ENCODE measurements around the gene SH3GLB1.

SH3GLB1 gene

GRCh38 chr1:86713477-86713876 is 9.1 kb downstream of the SH3GLB1 start:
- TF ChIP-seq GATA3 (IDR thresholded peaks at IDR 0.05; ENCODE audit: low read depth, low read length) (no peak), GATA2 (IDR thresholded peaks at IDR 0.05; ENCODE audit: low read depth, low read length) (no peak)

- TF ChIP-seq GATA3 (IDR thresholded peaks at IDR 0.05; ENCODE audit: low read depth, low read length) (no peak), GATA2 (IDR thresholded peaks at IDR 0.05; ENCODE audit: low read depth, low read length) (no peak)
These were observed 9.8 kb downstream of the SH3GLB1 start for GRCh38 chr1:86714159-86714558.

GRCh38 chr1:86714561-86715244 is 10.3 kb downstream of the SH3GLB1 start:
- no peak for TF ChIP-seq GATA3 (IDR thresholded peaks at IDR 0.05; ENCODE audit: low read depth, low read length)
- no peak for TF ChIP-seq GATA2 (IDR thresholded peaks at IDR 0.05; ENCODE audit: low read depth, low read length)

GRCh38 chr1:86718786-86719185 is 14.4 kb downstream of the SH3GLB1 start:
- no peak for TF ChIP-seq GATA2 (IDR thresholded peaks at IDR 0.05; ENCODE audit: low read depth, low read length)
- no peak for TF ChIP-seq GATA3 (IDR thresholded peaks at IDR 0.05; ENCODE audit: low read depth, low read length)

GRCh38 chr1:86731416-86731815 is 27.0 kb downstream of the SH3GLB1 start:
- no peak for TF ChIP-seq GATA3 (IDR thresholded peaks at IDR 0.05; ENCODE audit: low read depth, low read length)
- TF ChIP-seq GATA2 (IDR thresholded peaks at IDR 0.05; ENCODE audit: low read depth, low read length), result no peak

GRCh38 chr1:86733340-86733739 is 29.0 kb downstream of the SH3GLB1 start:
- TF ChIP-seq GATA3 (IDR thresholded peaks at IDR 0.05; ENCODE audit: low read depth, low read length), result no peak
- TF ChIP-seq GATA2 (IDR thresholded peaks at IDR 0.05; ENCODE audit: low read depth, low read length), result no peak

GRCh38 chr1:86739648-86740509 is 35.5 kb downstream of the SH3GLB1 start:
- TF ChIP-seq GATA2 (IDR thresholded peaks at IDR 0.05; ENCODE audit: low read depth, low read length), result no peak

- TF ChIP-seq GATA2 (IDR thresholded peaks at IDR 0.05; ENCODE audit: low read depth, low read length), result no peak
- no peak for TF ChIP-seq GATA3 (IDR thresholded peaks at IDR 0.05; ENCODE audit: low read depth, low read length)
These were observed 37.7 kb downstream of the SH3GLB1 start for GRCh38 chr1:86741947-86742572.

- TF ChIP-seq GATA2 (IDR thresholded peaks at IDR 0.05; ENCODE audit: low read depth, low read length) (no peak), GATA3 (IDR thresholded peaks at IDR 0.05; ENCODE audit: low read depth, low read length) (no peak)
These were observed 42.9 kb downstream of the SH3GLB1 start for GRCh38 chr1:86747304-86747703.

GRCh38 chr1:86748622-86749373 is 44.4 kb downstream of the SH3GLB1 start:
- TF ChIP-seq GATA2 (IDR thresholded peaks at IDR 0.05; ENCODE audit: low read depth, low read length) (no peak), GATA3 (IDR thresholded peaks at IDR 0.05; ENCODE audit: low read depth, low read length) (no peak)

- TF ChIP-seq GATA3 (IDR thresholded peaks at IDR 0.05; ENCODE audit: low read depth, low read length) (no peak), GATA2 (IDR thresholded peaks at IDR 0.05; ENCODE audit: low read depth, low read length) (no peak)
These were observed 45.7 kb downstream of the SH3GLB1 start for GRCh38 chr1:86750076-86750475.

- no peak for TF ChIP-seq GATA2 (IDR thresholded peaks at IDR 0.05; ENCODE audit: low read depth, low read length)
- no peak for TF ChIP-seq GATA3 (IDR thresholded peaks at IDR 0.05; ENCODE audit: low read depth, low read length)
These were observed 46.2 kb downstream of the SH3GLB1 start for GRCh38 chr1:86750530-86750929.

GRCh38 chr1:86751923-86752322 is 47.5 kb downstream of the SH3GLB1 start:
- no peak for TF ChIP-seq GATA3 (IDR thresholded peaks at IDR 0.05; ENCODE audit: low read depth, low read length)
- TF ChIP-seq GATA2 (IDR thresholded peaks at IDR 0.05; ENCODE audit: low read depth, low read length), result no peak

GRCh38 chr1:86753700-86754099 is 49.3 kb downstream of the SH3GLB1 start:
- TF ChIP-seq GATA3 (IDR thresholded peaks at IDR 0.05; ENCODE audit: low read depth, low read length) (no peak), GATA2 (IDR thresholded peaks at IDR 0.05; ENCODE audit: low read depth, low read length) (no peak)
